ENCODE results near the gene PRCD. TPM values are rescaled to one million over a fixed set of nuclear protein-coding genes. Genes with fewer than 3 reads are reported as not detected.
A peak's percentile ranks its signal among the peaks of the same experiment; 100 is the strongest.

The PRCD gene
- total RNA-seq, 1 experiment from 2014 or later, result 2.5 TPM

GRCh38 chr17:76556765-76557367, 17.0 kb downstream of the PRCD start:
- BruUV-seq (replicated peaks), result TSS peak; percentile 44

GRCh38 chr17:76557368-76558197, 17.7 kb downstream of the PRCD start:
- TF ChIP-seq, protein P1, sequence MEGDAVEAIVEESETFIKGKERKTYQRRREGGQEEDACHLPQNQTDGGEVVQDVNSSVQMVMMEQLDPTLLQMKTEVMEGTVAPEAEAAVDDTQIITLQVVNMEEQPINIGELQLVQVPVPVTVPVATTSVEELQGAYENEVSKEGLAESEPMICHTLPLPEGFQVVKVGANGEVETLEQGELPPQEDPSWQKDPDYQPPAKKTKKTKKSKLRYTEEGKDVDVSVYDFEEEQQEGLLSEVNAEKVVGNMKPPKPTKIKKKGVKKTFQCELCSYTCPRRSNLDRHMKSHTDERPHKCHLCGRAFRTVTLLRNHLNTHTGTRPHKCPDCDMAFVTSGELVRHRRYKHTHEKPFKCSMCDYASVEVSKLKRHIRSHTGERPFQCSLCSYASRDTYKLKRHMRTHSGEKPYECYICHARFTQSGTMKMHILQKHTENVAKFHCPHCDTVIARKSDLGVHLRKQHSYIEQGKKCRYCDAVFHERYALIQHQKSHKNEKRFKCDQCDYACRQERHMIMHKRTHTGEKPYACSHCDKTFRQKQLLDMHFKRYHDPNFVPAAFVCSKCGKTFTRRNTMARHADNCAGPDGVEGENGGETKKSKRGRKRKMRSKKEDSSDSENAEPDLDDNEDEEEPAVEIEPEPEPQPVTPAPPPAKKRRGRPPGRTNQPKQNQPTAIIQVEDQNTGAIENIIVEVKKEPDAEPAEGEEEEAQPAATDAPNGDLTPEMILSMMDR (conservative IDR thresholded peaks at IDR 0.05; ENCODE audit: low read depth, low read length), result peak; percentile 56
- TF ChIP-seq EZH2phosphoT487 (IDR thresholded peaks at IDR 0.05; ENCODE audit: borderline replicate concordance, low read length), result no peak
- no peak for TF ChIP-seq EZH2 (IDR thresholded peaks at IDR 0.05; ENCODE audit: low read length, unreplicated experiment)
- H3K9me2 ChIP-seq (replicated peaks; ENCODE audit: low read length), result no peaks in the 10 kb centered on the region
- ChIA-PET POLR2A (ENCODE audit: unreplicated experiment) (interaction anchor here (0.6 to 1.1 kb wide), 8 partner anchors 11 to 310 kb away, joined by 3 to 6 read pairs (median 4); no protein-coding TSS in a partner anchor), CTCF (interaction anchor here (0.6 to 2.0 kb wide), 9 partner anchors 11 to 124 kb away, joined by 3 to 12 read pairs (median 6); partner anchors contain the start of gene ST6GALNAC2)
- H3K4me1 ChIP-seq (ENCODE audit: insufficient read depth, low read length), result peaks cover 42% of the 10 kb centered on the region
- peaks cover 60% of the 10 kb centered on the region for H3K79me2 ChIP-seq (ENCODE audit: low read length)
- H3K27me3 ChIP-seq (ENCODE audit: low read length), result no peaks in the 10 kb centered on the region
- peak overlapping the region; percentile 91 for H3K4me3 ChIP-seq (ENCODE audit: low read length)
- no peaks in the 10 kb centered on the region for H3K9me3 ChIP-seq (ENCODE audit: low read length)
- peak overlapping the region; percentile 98 for H3K4me2 ChIP-seq (ENCODE audit: low read length)
- intact Hi-C loops (cut with micrococcal nuclease), result loop anchor here (1.0 to 5.0 kb wide), 6 partner anchors 11 to 124 kb away; no protein-coding TSS in a partner anchor
- peaks cover 17% of the 10 kb centered on the region for H3F3A ChIP-seq (ENCODE audit: low read length, unreplicated experiment)
- peaks cover 37% of the 10 kb centered on the region for H3K36me3 ChIP-seq (ENCODE audit: low read depth, low read length)
- peak; percentile 84 for ATAC-seq
- DNase-seq, result peak; percentile 99
- H3K27ac ChIP-seq (ENCODE audit: low read length), result peak overlapping the region; percentile 82
- peak overlapping the region; percentile 99 for H3K9ac ChIP-seq (ENCODE audit: low read length)
- H4K20me1 ChIP-seq (ENCODE audit: low read length), result peaks cover 43% of the 10 kb centered on the region
- H2AFZ ChIP-seq (ENCODE audit: low read length), result peak overlapping the region; percentile 91
- BruUV-seq (replicated peaks), result TSS peak; percentile 79

More at GRCh38 chr17:76556765-76557367, 17.0 kb downstream of the PRCD start:
- H3K4me2 ChIP-seq (ENCODE audit: low read length), result peak overlapping the region; percentile 98
- H3F3A ChIP-seq (ENCODE audit: low read length, unreplicated experiment), result peaks cover 15% of the 10 kb centered on the region
- ChIA-PET CTCF (interaction anchor here (0.6 to 2.0 kb wide), 8 partner anchors 10 to 125 kb away, joined by 3 to 12 read pairs (median 6); partner anchors contain the start of gene ST6GALNAC2), POLR2A (ENCODE audit: unreplicated experiment) (interaction anchor here (0.6 to 1.1 kb wide), 7 partner anchors 10 to 311 kb away, joined by 3 to 6 read pairs (median 5); no protein-coding TSS in a partner anchor)
- H3K36me3 ChIP-seq (ENCODE audit: low read depth, low read length), result peaks cover 34% of the 10 kb centered on the region
- H3K27me3 ChIP-seq (ENCODE audit: low read length), result no peaks in the 10 kb centered on the region
- H3K27ac ChIP-seq (ENCODE audit: low read length), result peak overlapping the region; percentile 82
- DNase-seq (peak; percentile 40), ATAC-seq (peak; percentile 30)
- H3K4me1 ChIP-seq (ENCODE audit: insufficient read depth, low read length), result peaks cover 37% of the 10 kb centered on the region
- H2AFZ ChIP-seq (ENCODE audit: low read length), result peak overlapping the region; percentile 91
- H4K20me1 ChIP-seq (ENCODE audit: low read length), result peaks cover 37% of the 10 kb centered on the region
- no peaks in the 10 kb centered on the region for H3K9me3 ChIP-seq (ENCODE audit: low read length)
- peak overlapping the region; percentile 99 for H3K9ac ChIP-seq (ENCODE audit: low read length)
- peaks cover 55% of the 10 kb centered on the region for H3K79me2 ChIP-seq (ENCODE audit: low read length)
- TF ChIP-seq EZH2 (IDR thresholded peaks at IDR 0.05; ENCODE audit: low read length, unreplicated experiment) (no peak), EZH2phosphoT487 (IDR thresholded peaks at IDR 0.05; ENCODE audit: borderline replicate concordance, low read length) (no peak)
- TF ChIP-seq, protein P1 (conservative IDR thresholded peaks at IDR 0.05; ENCODE audit: low read depth, low read length), result no peak
- peak overlapping the region; percentile 91 for H3K4me3 ChIP-seq (ENCODE audit: low read length)
- intact Hi-C loops (cut with micrococcal nuclease), result loop anchor here (1.0 to 5.0 kb wide), 2 partner anchors 11 to 115 kb away; no protein-coding TSS in a partner anchor
- H3K9me2 ChIP-seq (replicated peaks; ENCODE audit: low read length), result no peaks in the 10 kb centered on the region

Data from PC-3 (cell line).